ENCODE results near the gene LRRK1.

GRCh38 chr15:101045236-101045646, 126.1 kb downstream of the LRRK1 start:
- TF ChIP-seq CTCF (IDR thresholded peaks at IDR 0.05) = no peak
- TF ChIP-seq POLR2A (IDR thresholded peaks at IDR 0.05) = no peak
